PFSK-1 (cell line): ENCODE measurements around the gene DCTN2.

Experiments
- FOXP2 ChIP-seq: optimal IDR thresholded peaks from 2 replicates; pipeline ENCODE3; 2011; ENCODE audit warnings: borderline replicate concordance, control low read depth, inconsistent platforms; ENCODE audit not compliant: insufficient read depth; ENCODE audit errors: extremely low read length, extremely low read depth
- POLR2AphosphoS5 ChIP-seq: IDR thresholded peaks from 2 replicates; pipeline ENCODE4 v1.6.1; 2012; ENCODE audit warnings: low read depth, mild to moderate bottlenecking, control low read depth, low read length, moderate library complexity
- SIN3A ChIP-seq: IDR thresholded peaks from 2 replicates; pipeline ENCODE4 v1.6.1; 2012; ENCODE audit warnings: mild to moderate bottlenecking, low read length, moderate library complexity, borderline replicate concordance; ENCODE audit not compliant: insufficient read depth
- TAF1 ChIP-seq: IDR thresholded peaks from 2 replicates; pipeline ENCODE4 v1.6.1; 2012; ENCODE audit warnings: low read length, control low read depth, borderline replicate concordance; ENCODE audit not compliant: insufficient read depth
- TF ChIP-seq, protein P1 (sequence below), 2 experiments: IDR thresholded peaks; 2 replicates each; pipeline versions ENCODE4 v1.6.1 to v1.8.0; 2011 to 2012; ENCODE audit warnings: low read depth in 2 of 2, low read length in 2 of 2, control low read depth in 1 of 2, inconsistent platforms in 1 of 2, mild to moderate bottlenecking in 1 of 2, moderate library complexity in 1 of 2; ENCODE audit not compliant: insufficient read depth in 1 of 2

DCTN2 gene

DNA sequence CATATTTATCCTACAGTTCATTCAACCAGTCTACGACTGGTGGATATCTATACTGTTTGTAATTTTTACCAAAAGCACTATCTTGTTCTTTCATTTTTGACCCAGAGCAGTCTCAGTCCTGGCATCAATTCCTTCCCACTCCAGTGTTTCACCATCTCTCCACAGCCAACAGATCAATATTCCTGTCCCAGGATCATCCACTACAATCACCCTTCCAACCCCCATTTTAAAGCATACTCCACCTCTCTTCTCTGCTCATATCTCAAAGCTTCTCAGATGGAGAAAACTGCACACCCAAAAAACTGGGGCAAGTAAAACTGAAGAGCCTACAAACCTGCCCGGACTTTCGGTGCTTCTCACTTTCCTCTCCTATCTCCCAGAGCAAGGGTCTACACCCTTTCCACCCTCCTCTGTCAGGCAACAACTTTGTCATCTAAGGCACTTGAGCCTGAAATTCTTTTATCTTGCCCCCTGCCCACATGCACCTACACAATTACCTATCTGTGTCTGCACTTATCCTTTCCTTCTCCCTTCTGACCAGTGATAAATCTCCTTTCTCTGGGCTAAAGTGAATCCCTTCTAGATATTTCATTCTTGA lies 39.9 kb upstream of the DCTN2 start:
- TF ChIP-seq POLR2AphosphoS5 (no peak), SIN3A (no peak), FOXP2 (no peak), TAF1 (no peak)
- TF ChIP-seq, protein P1, sequence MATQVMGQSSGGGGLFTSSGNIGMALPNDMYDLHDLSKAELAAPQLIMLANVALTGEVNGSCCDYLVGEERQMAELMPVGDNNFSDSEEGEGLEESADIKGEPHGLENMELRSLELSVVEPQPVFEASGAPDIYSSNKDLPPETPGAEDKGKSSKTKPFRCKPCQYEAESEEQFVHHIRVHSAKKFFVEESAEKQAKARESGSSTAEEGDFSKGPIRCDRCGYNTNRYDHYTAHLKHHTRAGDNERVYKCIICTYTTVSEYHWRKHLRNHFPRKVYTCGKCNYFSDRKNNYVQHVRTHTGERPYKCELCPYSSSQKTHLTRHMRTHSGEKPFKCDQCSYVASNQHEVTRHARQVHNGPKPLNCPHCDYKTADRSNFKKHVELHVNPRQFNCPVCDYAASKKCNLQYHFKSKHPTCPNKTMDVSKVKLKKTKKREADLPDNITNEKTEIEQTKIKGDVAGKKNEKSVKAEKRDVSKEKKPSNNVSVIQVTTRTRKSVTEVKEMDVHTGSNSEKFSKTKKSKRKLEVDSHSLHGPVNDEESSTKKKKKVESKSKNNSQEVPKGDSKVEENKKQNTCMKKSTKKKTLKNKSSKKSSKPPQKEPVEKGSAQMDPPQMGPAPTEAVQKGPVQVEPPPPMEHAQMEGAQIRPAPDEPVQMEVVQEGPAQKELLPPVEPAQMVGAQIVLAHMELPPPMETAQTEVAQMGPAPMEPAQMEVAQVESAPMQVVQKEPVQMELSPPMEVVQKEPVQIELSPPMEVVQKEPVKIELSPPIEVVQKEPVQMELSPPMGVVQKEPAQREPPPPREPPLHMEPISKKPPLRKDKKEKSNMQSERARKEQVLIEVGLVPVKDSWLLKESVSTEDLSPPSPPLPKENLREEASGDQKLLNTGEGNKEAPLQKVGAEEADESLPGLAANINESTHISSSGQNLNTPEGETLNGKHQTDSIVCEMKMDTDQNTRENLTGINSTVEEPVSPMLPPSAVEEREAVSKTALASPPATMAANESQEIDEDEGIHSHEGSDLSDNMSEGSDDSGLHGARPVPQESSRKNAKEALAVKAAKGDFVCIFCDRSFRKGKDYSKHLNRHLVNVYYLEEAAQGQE (IDR thresholded peaks at IDR 0.05; ENCODE audit: insufficient read depth in 1 of 2, low read depth in 2 of 2, low read length in 2 of 2): no peak

DNA sequence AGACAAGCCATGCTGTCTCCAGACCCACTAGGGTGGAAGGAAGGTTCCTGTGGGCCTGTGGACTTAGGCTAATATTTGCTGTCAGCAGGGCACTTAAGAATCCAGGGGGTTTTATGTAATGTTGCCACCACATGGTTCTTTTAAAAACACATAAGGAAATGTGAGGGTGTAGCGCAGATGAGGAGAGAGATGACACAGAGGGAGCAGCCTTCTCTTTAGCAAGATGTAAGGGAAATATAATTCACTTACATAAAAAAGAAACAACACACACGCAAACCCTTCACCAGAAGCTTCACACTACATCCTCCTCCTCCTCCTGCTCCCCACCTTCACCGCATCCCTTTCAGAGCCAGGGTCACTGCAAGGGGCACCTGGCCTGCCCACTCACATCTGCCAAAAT lies 39.1 kb upstream of the DCTN2 start:
- no peak for TF ChIP-seq SIN3A
- no peak for TF ChIP-seq POLR2AphosphoS5
- no peak for TF ChIP-seq TAF1
- TF ChIP-seq FOXP2: no peak
- TF ChIP-seq, protein P1 (IDR thresholded peaks at IDR 0.05; ENCODE audit: insufficient read depth in 1 of 2, low read depth in 2 of 2, low read length in 2 of 2): no peak

GRCh38 chr12:57585156-57585555 lies 38.2 kb upstream of the DCTN2 start:
- TF ChIP-seq SIN3A: no peak
- no peak for TF ChIP-seq POLR2AphosphoS5
- TF ChIP-seq TAF1: no peak
- TF ChIP-seq, protein P1 (IDR thresholded peaks at IDR 0.05; ENCODE audit: insufficient read depth in 1 of 2, low read depth in 2 of 2, low read length in 2 of 2): no peak
- TF ChIP-seq FOXP2: no peak

- TF ChIP-seq, protein P1 (IDR thresholded peaks at IDR 0.05; ENCODE audit: insufficient read depth in 1 of 2, low read depth in 2 of 2, low read length in 2 of 2): no peak
- TF ChIP-seq TAF1 (no peak), FOXP2 (no peak), SIN3A (no peak), POLR2AphosphoS5 (no peak)
These were observed 37.7 kb upstream of the DCTN2 start for GRCh38 chr12:57584690-57585089.
